Right cardiac atrium (tissue), 5 donors: ENCODE results near the gene PLK3. TPM values are rescaled to one million over a fixed set of nuclear protein-coding genes. Genes with fewer than 3 reads are reported as not detected.
A peak's percentile ranks its signal among the peaks of the same experiment; 100 is the strongest.
"Not testable (repeated sequence)": the region's sequence is repeated elsewhere in the genome, so short reads cannot be mapped to it uniquely, and the experiment has no call there.

Source experiments
- ATAC-seq, 2 donors: fragments of 200-7000 bp; cut with Tn5 transposase; one replicate each; pipeline versions ENCODE4 v1.8.0 to v1.9.1; 2020; ENCODE audit warnings: moderate library complexity in 2 of 2, mild to moderate bottlenecking in 1 of 2
- DNase-seq, 3 donors: peaks; one replicate each; pipeline ENCODE4 v3.0.0-alpha.2; 2020
- H3K27ac ChIP-seq: one replicate; pipeline ENCODE4 v1.5.1; 2013; ENCODE audit warnings: mild to moderate bottlenecking, low read length, control low read depth, moderate library complexity
- H3K27me3 ChIP-seq: one replicate; pipeline ENCODE4 v1.6.1; 2013; ENCODE audit not compliant: control insufficient read depth, insufficient read depth
- H3K4me1 ChIP-seq: one replicate; pipeline ENCODE4 v1.6.1; 2013; ENCODE audit warnings: low read length; ENCODE audit not compliant: control insufficient read depth, insufficient read depth
- H3K4me3 ChIP-seq: one replicate; pipeline ENCODE4 v1.5.1; 2013; ENCODE audit warnings: low read length, control low read depth
- H3K9me3 ChIP-seq: one replicate; pipeline ENCODE4 v1.6.1; 2013; ENCODE audit warnings: low read length; ENCODE audit not compliant: control insufficient read depth
- WGBS: extraction: QIAGEN DNeasy Blood & Tissue Kit; methylation state at CpG from one replicate; pipeline ENCODE4 v1.1.7; 2013; 5-methylcytosine and 5-hydroxymethylcytosine counted together
- intact Hi-C, 4 donors: fragments of 100-400 bp; cut with DNase I; formaldehyde crosslinking; loops; one replicate each; pipeline versions ENCODE4 v1.11.0 to v1.14.0; 2022 to 2023
- polyA plus RNA-seq: library from polyadenylated mRNA; stranded (reverse); fragments of 200-250 nt; gene quantifications from one replicate; pipeline ENCODE4 v1.2.3, GENCODE V29; 2013
- total RNA-seq, 4 donors: library from RNA; stranded (reverse); fragmentation: NEBNext Ultra II Directional; extraction: Animal tissue kit (Norgen Biotek cat#: 25700); gene quantifications; one replicate each; pipeline ENCODE4 v1.2.1, GENCODE V29; 2021
- donor health status: healthy with polysubstance abuse.
- donor health status: DM: no; HTN: yes; CAD: no.
- donor health status: DM: no; HTN: no; CAD: no.
- donor health status: DM: no; HTN: yes; CAD: no; lungs with severe emphysema.
- donor health status: DM: yes; HTN: yes; CAD: no.

PLK3 gene
- total and polyA plus RNA-seq, 5 donors, result 6.0 to 11.4 (median 8.2) TPM

- H3K4me3 ChIP-seq, result no peak overlapping the region
- H3K27ac ChIP-seq, result no peak overlapping the region
- ATAC-seq (no peak), DNase-seq (no peak)
- no peaks in the 10 kb centered on the region for H3K4me1 ChIP-seq
- 45% methylated on average over 9 of the region's 9 CpGs for WGBS
- no peaks in the 10 kb centered on the region for H3K27me3 ChIP-seq
- no peaks in the 10 kb centered on the region for H3K9me3 ChIP-seq
- intact Hi-C loops, result loop anchor here in 3 of 4 donors (5.0 to 10.0 kb wide), 5 partner anchors 34 to 473 kb away; partner anchors contain the start of genes BEST4 (in 1 of the 3) and EIF2B3 (in 1 of the 3)
Measured at GRCh38 chr1:44831516-44831915, 31.3 kb downstream of the PLK3 start.

GRCh38 chr1:44832056-44832705 lies 32.0 kb downstream of the PLK3 start:
- DNase-seq, result no peak
- H3K9me3 ChIP-seq, result no peaks in the 10 kb centered on the region
- intact Hi-C loops, result loop anchor here in 3 of 4 donors (5.0 to 10.0 kb wide), 5 partner anchors 35 to 473 kb away; partner anchors contain the start of genes BEST4 (in 1 of the 3) and EIF2B3 (in 1 of the 3)
- no peak overlapping the region for H3K4me3 ChIP-seq
- WGBS, result 75% methylated on average over 13 of the region's 13 CpGs
- no peaks in the 10 kb centered on the region for H3K27me3 ChIP-seq
- H3K27ac ChIP-seq, result no peak overlapping the region
- H3K4me1 ChIP-seq, result no peaks in the 10 kb centered on the region
- no peak for ATAC-seq

- no peak for DNase-seq
- ATAC-seq, result no peak
- Histone ChIP-seq H3K4me1 (no peaks in the 10 kb centered on the region), H3K27me3 (no peaks in the 10 kb centered on the region), H3K9me3 (no peaks in the 10 kb centered on the region), H3K27ac (no peak overlapping the region), H3K4me3 (no peak overlapping the region)
- 57% methylated on average over 7 of the region's 7 CpGs for WGBS
- intact Hi-C loops, result loop anchor here in 3 of 4 donors (5.0 to 10.0 kb wide), 5 partner anchors 37 to 470 kb away; partner anchors contain the start of genes BEST4 (in 1 of the 3) and EIF2B3 (in 1 of the 3)
Measured at GRCh38 chr1:44834328-44834727, 34.2 kb downstream of the PLK3 start.

GRCh38 chr1:44835738-44836675 lies 35.8 kb downstream of the PLK3 start:
- no peaks in the 10 kb centered on the region for H3K9me3 ChIP-seq
- no peaks in the 10 kb centered on the region for H3K4me1 ChIP-seq
- 64% methylated on average over 23 of the region's 23 CpGs for WGBS
- peak; percentile 84 to 91 for ATAC-seq
- DNase-seq, result peak; percentile 89 to 95 (median 94)
- H3K4me3 ChIP-seq, result no peak overlapping the region
- intact Hi-C loops, result loop anchor here in 3 of 4 donors (5.0 to 10.0 kb wide), 5 partner anchors 49 to 469 kb away; partner anchors contain the start of genes BEST4 (in 2 of the 3) and EIF2B3 (in 1 of the 3)
- H3K27me3 ChIP-seq, result no peaks in the 10 kb centered on the region
- H3K27ac ChIP-seq, result no peak overlapping the region

- H3K4me3 ChIP-seq, DNase-seq, H3K27me3 ChIP-seq, H3K4me1 ChIP-seq, H3K27ac ChIP-seq, ATAC-seq, H3K9me3 ChIP-seq: not testable (repeated sequence)
- 94% methylated on average over 11 of the region's 11 CpGs for WGBS
- intact Hi-C loops, result loop anchor here in 3 of 4 donors (5.0 to 10.0 kb wide), 5 partner anchors 51 to 467 kb away; partner anchors contain the start of genes BEST4 (in 2 of the 3) and EIF2B3 (in 1 of the 3)
Measured at GRCh38 chr1:44838294-44838693, 38.1 kb downstream of the PLK3 start.

- Histone ChIP-seq H3K4me1 (no peaks in the 10 kb centered on the region), H3K27ac (no peak overlapping the region), H3K4me3 (no peak overlapping the region), H3K27me3 (no peaks in the 10 kb centered on the region), H3K9me3 (no peaks in the 10 kb centered on the region)
- DNase-seq (no peak), ATAC-seq (no peak)
- intact Hi-C loops, result loop anchor here in 3 of 4 donors (5.0 to 10.0 kb wide), 5 partner anchors 52 to 465 kb away; partner anchors contain the start of genes BEST4 (in 2 of the 3) and EIF2B3 (in 1 of the 3)
- 65% methylated on average over 4 of the region's 4 CpGs for WGBS
Measured at GRCh38 chr1:44839576-44839975, 39.4 kb downstream of the PLK3 start.

- Histone ChIP-seq H3K27ac (no peak overlapping the region), H3K9me3 (no peaks in the 10 kb centered on the region), H3K27me3 (no peaks in the 10 kb centered on the region), H3K4me1 (no peaks in the 10 kb centered on the region), H3K4me3 (peak overlapping the region; percentile 48)
- ATAC-seq (no peak), DNase-seq (no peak)
- intact Hi-C loops, result no loop called here
- WGBS, result 62% methylated on average over 16 of the region's 16 CpGs
Measured at GRCh38 chr1:44842486-44842861, 42.3 kb downstream of the PLK3 start.

- no peaks in the 10 kb centered on the region for H3K27me3 ChIP-seq
- WGBS, result 2% methylated on average over 72 of the region's 72 CpGs
- no peaks in the 10 kb centered on the region for H3K9me3 ChIP-seq
- intact Hi-C loops, result no loop called here
- H3K27ac ChIP-seq, result no peak within 1 kb of the TSS
- DNase-seq (peak; percentile 77 to 91 (median 90)), ATAC-seq (peak; percentile 92 to 94)
- H3K4me1 ChIP-seq, result no peaks in the 10 kb centered on the region
- peak within 1 kb of the TSS; percentile 48 for H3K4me3 ChIP-seq
Measured at GRCh38 chr1:44842862-44843655, 42.9 kb downstream of the PLK3 start, which contains the start of gene PTCH2. Gene PTCH2 (minus strand): TSS chr1:44843253. CDS start chr1:44842932, 321 bp downstream.

GRCh38 chr1:44846985-44847384 lies 46.8 kb downstream of the PLK3 start:
- DNase-seq, result no peak
- Histone ChIP-seq H3K4me1 (peaks cover 8% of the 10 kb centered on the region), H3K27me3 (no peaks in the 10 kb centered on the region), H3K27ac (no peak overlapping the region), H3K9me3 (no peaks in the 10 kb centered on the region), H3K4me3 (no peak overlapping the region)
- ATAC-seq, result no peak
- intact Hi-C loops, result no loop called here
- 83% methylated on average over 1 of the region's 1 CpG for WGBS

- Histone ChIP-seq H3K4me3 (no peak overlapping the region), H3K27me3 (no peaks in the 10 kb centered on the region), H3K9me3 (no peaks in the 10 kb centered on the region), H3K4me1 (peaks cover 8% of the 10 kb centered on the region), H3K27ac (no peak overlapping the region)
- ATAC-seq (no peak), DNase-seq (no peak)
- 85% methylated on average over 1 of the region's 1 CpG for WGBS
- intact Hi-C loops, result no loop called here
Measured at GRCh38 chr1:44847845-44848244, 47.7 kb downstream of the PLK3 start.
